Colon (tissue), 2 donors: ENCODE results near the gene PRKCB.
"Not testable (repeated sequence)": the region's sequence is repeated elsewhere in the genome, so short reads cannot be mapped to it uniquely, and the experiment has no call there.

Experiments
- FAIRE-seq: peaks from 2 replicates; lab custom pipeline; 2012; peaks lifted over from hg19 to GRCh38; lab: Jason Lieb, UNC
- donor health status: control.
- donor health status: control.

The PRKCB gene

GRCh38 chr16:24098896-24099295 is 263.1 kb downstream of the PRKCB start:
- no peak for FAIRE-seq

- FAIRE-seq: no peak
These were observed 265.6 kb downstream of the PRKCB start for GRCh38 chr16:24101431-24101830.

GRCh38 chr16:24102209-24102660 is 266.5 kb downstream of the PRKCB start:
- no peak for FAIRE-seq

- not testable (repeated sequence) for FAIRE-seq
These were observed 269.7 kb downstream of the PRKCB start for GRCh38 chr16:24105471-24105870.

- FAIRE-seq: peak; percentile 47
These were observed 272.3 kb downstream of the PRKCB start for GRCh38 chr16:24108090-24108489.

- no peak for FAIRE-seq
These were observed 276.0 kb downstream of the PRKCB start for GRCh38 chr16:24111724-24112302.

GRCh38 chr16:24113115-24113745 is 277.4 kb downstream of the PRKCB start:
- FAIRE-seq: no peak

GRCh38 chr16:24114876-24115275 is 279.1 kb downstream of the PRKCB start:
- FAIRE-seq: no peak

- FAIRE-seq: no peak
These were observed 280.4 kb downstream of the PRKCB start for GRCh38 chr16:24116046-24116776.

GRCh38 chr16:24116989-24117388 is 281.2 kb downstream of the PRKCB start:
- FAIRE-seq: no peak

- no peak for FAIRE-seq
These were observed 281.9 kb downstream of the PRKCB start for GRCh38 chr16:24117680-24118079.

GRCh38 chr16:24118126-24118821 is 282.5 kb downstream of the PRKCB start:
- FAIRE-seq: no peak

- FAIRE-seq: no peak
These were observed 284.0 kb downstream of the PRKCB start for GRCh38 chr16:24119807-24120206.

GRCh38 chr16:24123275-24123674 is 287.5 kb downstream of the PRKCB start:
- FAIRE-seq: no peak

GRCh38 chr16:24124291-24124690 is 288.5 kb downstream of the PRKCB start:
- FAIRE-seq: no peak

GRCh38 chr16:24125214-24125613 is 289.4 kb downstream of the PRKCB start:
- FAIRE-seq: no peak

- no peak for FAIRE-seq
These were observed 293.7 kb downstream of the PRKCB start for GRCh38 chr16:24129412-24129918.

GRCh38 chr16:24130494-24131085 is 294.8 kb downstream of the PRKCB start:
- no peak for FAIRE-seq

GRCh38 chr16:24131294-24131693 is 295.5 kb downstream of the PRKCB start:
- no peak for FAIRE-seq

- no peak for FAIRE-seq
These were observed 296.4 kb downstream of the PRKCB start for GRCh38 chr16:24132048-24132796.

- no peak for FAIRE-seq
These were observed 297.0 kb downstream of the PRKCB start for GRCh38 chr16:24132797-24133155.
